Neural cell (in vitro differentiated cells): ENCODE measurements around the gene ZNRF2.

ENCODE experiments used
- RAD21 ChIP-seq: fragments of 450-650 bp; conservative IDR thresholded peaks from 2 replicates; pipeline ENCODE4 v1.6.1; 2014; ENCODE audit warnings: antibody characterized with exemption, mild to moderate bottlenecking, moderate library complexity
- TF ChIP-seq, protein P1 (sequence below): fragments of 450-650 bp; IDR thresholded peaks from 2 replicates; pipeline ENCODE4 v1.5.1; 2014; ENCODE audit warnings: antibody characterized with exemption, mild to moderate bottlenecking, moderate library complexity; ENCODE audit not compliant: poor library complexity, severe bottlenecking
- TF ChIP-seq, protein P2 (sequence below): IDR thresholded peaks from 2 replicates; pipeline ENCODE4 v1.6.1; 2012; ENCODE audit warnings: borderline replicate concordance

DNA sequence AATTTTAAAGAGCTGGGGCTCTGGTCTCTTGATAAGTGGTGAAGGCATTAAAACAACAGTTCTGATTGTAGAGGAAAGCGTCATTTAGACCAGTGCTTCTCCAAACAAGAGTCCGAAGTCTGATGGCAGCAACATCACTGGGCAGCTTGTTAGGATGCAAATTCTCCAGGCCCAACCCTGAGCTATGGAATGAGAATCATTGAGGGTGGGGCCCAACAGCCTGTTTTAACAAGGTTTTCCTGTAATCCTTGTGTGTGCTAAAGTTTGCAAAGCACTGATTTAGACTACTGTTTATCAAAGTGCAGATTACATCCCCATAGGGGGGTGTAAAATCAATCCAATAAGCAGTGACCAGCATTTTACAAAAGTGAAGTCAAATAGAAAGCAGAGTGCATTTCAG, 2.6 kb upstream of the ZNRF2 start:
- TF ChIP-seq, protein P1, sequence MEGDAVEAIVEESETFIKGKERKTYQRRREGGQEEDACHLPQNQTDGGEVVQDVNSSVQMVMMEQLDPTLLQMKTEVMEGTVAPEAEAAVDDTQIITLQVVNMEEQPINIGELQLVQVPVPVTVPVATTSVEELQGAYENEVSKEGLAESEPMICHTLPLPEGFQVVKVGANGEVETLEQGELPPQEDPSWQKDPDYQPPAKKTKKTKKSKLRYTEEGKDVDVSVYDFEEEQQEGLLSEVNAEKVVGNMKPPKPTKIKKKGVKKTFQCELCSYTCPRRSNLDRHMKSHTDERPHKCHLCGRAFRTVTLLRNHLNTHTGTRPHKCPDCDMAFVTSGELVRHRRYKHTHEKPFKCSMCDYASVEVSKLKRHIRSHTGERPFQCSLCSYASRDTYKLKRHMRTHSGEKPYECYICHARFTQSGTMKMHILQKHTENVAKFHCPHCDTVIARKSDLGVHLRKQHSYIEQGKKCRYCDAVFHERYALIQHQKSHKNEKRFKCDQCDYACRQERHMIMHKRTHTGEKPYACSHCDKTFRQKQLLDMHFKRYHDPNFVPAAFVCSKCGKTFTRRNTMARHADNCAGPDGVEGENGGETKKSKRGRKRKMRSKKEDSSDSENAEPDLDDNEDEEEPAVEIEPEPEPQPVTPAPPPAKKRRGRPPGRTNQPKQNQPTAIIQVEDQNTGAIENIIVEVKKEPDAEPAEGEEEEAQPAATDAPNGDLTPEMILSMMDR, result no peak
- no peak for TF ChIP-seq RAD21
- TF ChIP-seq, protein P2, sequence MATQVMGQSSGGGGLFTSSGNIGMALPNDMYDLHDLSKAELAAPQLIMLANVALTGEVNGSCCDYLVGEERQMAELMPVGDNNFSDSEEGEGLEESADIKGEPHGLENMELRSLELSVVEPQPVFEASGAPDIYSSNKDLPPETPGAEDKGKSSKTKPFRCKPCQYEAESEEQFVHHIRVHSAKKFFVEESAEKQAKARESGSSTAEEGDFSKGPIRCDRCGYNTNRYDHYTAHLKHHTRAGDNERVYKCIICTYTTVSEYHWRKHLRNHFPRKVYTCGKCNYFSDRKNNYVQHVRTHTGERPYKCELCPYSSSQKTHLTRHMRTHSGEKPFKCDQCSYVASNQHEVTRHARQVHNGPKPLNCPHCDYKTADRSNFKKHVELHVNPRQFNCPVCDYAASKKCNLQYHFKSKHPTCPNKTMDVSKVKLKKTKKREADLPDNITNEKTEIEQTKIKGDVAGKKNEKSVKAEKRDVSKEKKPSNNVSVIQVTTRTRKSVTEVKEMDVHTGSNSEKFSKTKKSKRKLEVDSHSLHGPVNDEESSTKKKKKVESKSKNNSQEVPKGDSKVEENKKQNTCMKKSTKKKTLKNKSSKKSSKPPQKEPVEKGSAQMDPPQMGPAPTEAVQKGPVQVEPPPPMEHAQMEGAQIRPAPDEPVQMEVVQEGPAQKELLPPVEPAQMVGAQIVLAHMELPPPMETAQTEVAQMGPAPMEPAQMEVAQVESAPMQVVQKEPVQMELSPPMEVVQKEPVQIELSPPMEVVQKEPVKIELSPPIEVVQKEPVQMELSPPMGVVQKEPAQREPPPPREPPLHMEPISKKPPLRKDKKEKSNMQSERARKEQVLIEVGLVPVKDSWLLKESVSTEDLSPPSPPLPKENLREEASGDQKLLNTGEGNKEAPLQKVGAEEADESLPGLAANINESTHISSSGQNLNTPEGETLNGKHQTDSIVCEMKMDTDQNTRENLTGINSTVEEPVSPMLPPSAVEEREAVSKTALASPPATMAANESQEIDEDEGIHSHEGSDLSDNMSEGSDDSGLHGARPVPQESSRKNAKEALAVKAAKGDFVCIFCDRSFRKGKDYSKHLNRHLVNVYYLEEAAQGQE, result no peak
